ENCODE results near the gene PALD1.
"Not testable (repeated sequence)": the region's sequence is repeated elsewhere in the genome, so short reads cannot be mapped to it uniquely, and the experiment has no call there.

PALD1 gene

GRCh38 chr10:70578371-70578947, 99.9 kb downstream of the PALD1 start:
- H3K4me3 ChIP-seq (ENCODE audit: low read depth, low read length): no peak overlapping the region; the same call in 1 of the 2 replicates
- TF ChIP-seq CTCF (IDR thresholded peaks at IDR 0.05; ENCODE audit: insufficient read depth, low read depth, low read length, missing control alignments): no peak
- peak; percentile 92 for DNase-seq (ENCODE audit: low read depth)

- DNase-seq (ENCODE audit: low read depth): peak; percentile 65
- H3K4me3 ChIP-seq (ENCODE audit: low read depth, low read length): no peak overlapping the region
- TF ChIP-seq CTCF (IDR thresholded peaks at IDR 0.05; ENCODE audit: insufficient read depth, low read depth, low read length, missing control alignments): no peak
Observed at GRCh38 chr10:70579234-70580002, 100.9 kb downstream of the PALD1 start.

- not testable (repeated sequence) for H3K4me3 ChIP-seq (ENCODE audit: low read depth, low read length); DNase-seq (ENCODE audit: low read depth)
Observed at GRCh38 chr10:70581176-70581575, 102.6 kb downstream of the PALD1 start.

- no peak for DNase-seq (ENCODE audit: low read depth)
- no peak for TF ChIP-seq CTCF (IDR thresholded peaks at IDR 0.05; ENCODE audit: insufficient read depth, low read depth, low read length, missing control alignments)
- H3K4me3 ChIP-seq (ENCODE audit: low read depth, low read length): no peak overlapping the region
Observed at GRCh38 chr10:70582793-70583668, 104.5 kb downstream of the PALD1 start.

- no peak for TF ChIP-seq CTCF (IDR thresholded peaks at IDR 0.05; ENCODE audit: insufficient read depth, low read depth, low read length, missing control alignments)
- no peak for DNase-seq (ENCODE audit: low read depth)
- no peak overlapping the region for H3K4me3 ChIP-seq (ENCODE audit: low read depth, low read length)
Observed at GRCh38 chr10:70583669-70584037, 105.1 kb downstream of the PALD1 start.

- H3K4me3 ChIP-seq (ENCODE audit: low read depth, low read length): no peak overlapping the region
- DNase-seq (ENCODE audit: low read depth): no peak
- TF ChIP-seq CTCF (IDR thresholded peaks at IDR 0.05; ENCODE audit: insufficient read depth, low read depth, low read length, missing control alignments): no peak
Observed at GRCh38 chr10:70584366-70584765, 105.8 kb downstream of the PALD1 start.

GRCh38 chr10:70584909-70585544, 106.5 kb downstream of the PALD1 start:
- DNase-seq (ENCODE audit: low read depth): no peak
- H3K4me3 ChIP-seq (ENCODE audit: low read depth, low read length): no peak overlapping the region
- TF ChIP-seq CTCF (IDR thresholded peaks at IDR 0.05; ENCODE audit: insufficient read depth, low read depth, low read length, missing control alignments): no peak

Measured in GM12865 (cell line).